Dendritic cell treated with granulocyte-macrophage colony-stimulating factor and Interleukin-4, amounts not matched to agents 40 ng/mL and 50 ng/mL, for 4 days (primary cell): ENCODE measurements around the gene ENTPD7.

Experiments
- H3K27ac Mint-ChIP-seq: one replicate; pipeline ENCODE4 v1.8.0; 2022; ENCODE audit warnings: mild to moderate bottlenecking, mixed read lengths
- H3K27me3 Mint-ChIP-seq: one replicate; pipeline ENCODE4 v1.8.0; 2022; ENCODE audit warnings: mild to moderate bottlenecking, mixed read lengths
- H3K36me3 Mint-ChIP-seq: one replicate; pipeline ENCODE4 v1.8.0; 2022; ENCODE audit warnings: low read depth, mixed read lengths
- H3K4me1 Mint-ChIP-seq: one replicate; pipeline ENCODE4 v1.8.0; 2022; ENCODE audit warnings: low read depth, mixed read lengths
- H3K4me3 Mint-ChIP-seq: one replicate; pipeline ENCODE4 v1.8.0; 2022; ENCODE audit warnings: mild to moderate bottlenecking, moderate library complexity, mixed read lengths
- H3K9me3 Mint-ChIP-seq: one replicate; pipeline ENCODE4 v1.8.0; 2022; ENCODE audit warnings: mixed read lengths
- intact Hi-C: fragments of 100-400 bp; cut with micrococcal nuclease; formaldehyde crosslinking; loops from one replicate; pipeline ENCODE4 v1.15.0; 2022

Gene ENTPD7

GRCh38 chr10:99685597-99685967 lies 26.3 kb downstream of the ENTPD7 start:
- Mint-ChIP-seq H3K4me1 (peaks cover 12% of the 10 kb centered on the region), H3K9me3 (no peaks in the 10 kb centered on the region), H3K4me3 (no peak overlapping the region), H3K27me3 (no peaks in the 10 kb centered on the region), H3K36me3 (peaks cover 8% of the 10 kb centered on the region), H3K27ac (peak overlapping the region; percentile 72)
- intact Hi-C loops = no loop called here

- intact Hi-C loops = no loop called here
- Mint-ChIP-seq H3K9me3 (no peaks in the 10 kb centered on the region), H3K36me3 (peaks cover 32% of the 10 kb centered on the region), H3K27me3 (no peaks in the 10 kb centered on the region), H3K4me1 (peaks cover 12% of the 10 kb centered on the region), H3K4me3 (no peak overlapping the region), H3K27ac (no peak overlapping the region)
Measured at GRCh38 chr10:99689461-99689860, 30.2 kb downstream of the ENTPD7 start.

GRCh38 chr10:99693933-99694583 lies 34.7 kb downstream of the ENTPD7 start:
- Mint-ChIP-seq H3K9me3 (no peaks in the 10 kb centered on the region), H3K27me3 (no peaks in the 10 kb centered on the region), H3K36me3 (peaks cover 60% of the 10 kb centered on the region), H3K4me3 (no peak overlapping the region), H3K27ac (no peak overlapping the region), H3K4me1 (no peaks in the 10 kb centered on the region)
- intact Hi-C loops = no loop called here

GRCh38 chr10:99695761-99696160 lies 36.5 kb downstream of the ENTPD7 start:
- peaks cover 1% of the 10 kb centered on the region for H3K4me1 Mint-ChIP-seq
- no peaks in the 10 kb centered on the region for H3K27me3 Mint-ChIP-seq
- peaks cover 77% of the 10 kb centered on the region for H3K36me3 Mint-ChIP-seq
- intact Hi-C loops = loop anchor here (5.0 kb wide), 1 partner anchor 63 kb away; no protein-coding TSS in a partner anchor
- no peak overlapping the region for H3K4me3 Mint-ChIP-seq
- H3K27ac Mint-ChIP-seq = no peak overlapping the region
- no peaks in the 10 kb centered on the region for H3K9me3 Mint-ChIP-seq

GRCh38 chr10:99698504-99699080 lies 39.3 kb downstream of the ENTPD7 start:
- no peaks in the 10 kb centered on the region for H3K9me3 Mint-ChIP-seq
- H3K4me1 Mint-ChIP-seq = peaks cover 4% of the 10 kb centered on the region
- H3K36me3 Mint-ChIP-seq = peaks cover 84% of the 10 kb centered on the region
- H3K27me3 Mint-ChIP-seq = no peaks in the 10 kb centered on the region
- no peak overlapping the region for H3K4me3 Mint-ChIP-seq
- intact Hi-C loops = loop anchor here (5.0 kb wide), 1 partner anchor 66 kb away; no protein-coding TSS in a partner anchor
- H3K27ac Mint-ChIP-seq = no peak overlapping the region

- Mint-ChIP-seq H3K4me1 (peaks cover 4% of the 10 kb centered on the region), H3K9me3 (no peaks in the 10 kb centered on the region), H3K36me3 (peaks cover 96% of the 10 kb centered on the region), H3K27ac (no peak overlapping the region), H3K27me3 (no peaks in the 10 kb centered on the region), H3K4me3 (no peak overlapping the region)
- intact Hi-C loops = no loop called here
Measured at GRCh38 chr10:99700649-99701048, 41.3 kb downstream of the ENTPD7 start.

- no peak overlapping the region for H3K27ac Mint-ChIP-seq
- intact Hi-C loops = no loop called here
- H3K36me3 Mint-ChIP-seq = peaks cover 76% of the 10 kb centered on the region
- H3K27me3 Mint-ChIP-seq = no peaks in the 10 kb centered on the region
- H3K4me1 Mint-ChIP-seq = no peaks in the 10 kb centered on the region
- no peak overlapping the region for H3K4me3 Mint-ChIP-seq
- no peaks in the 10 kb centered on the region for H3K9me3 Mint-ChIP-seq
Measured at GRCh38 chr10:99708428-99709012, 49.2 kb downstream of the ENTPD7 start.

- no peak overlapping the region for H3K4me3 Mint-ChIP-seq
- H3K36me3 Mint-ChIP-seq = peaks cover 76% of the 10 kb centered on the region
- H3K4me1 Mint-ChIP-seq = no peaks in the 10 kb centered on the region
- no peaks in the 10 kb centered on the region for H3K27me3 Mint-ChIP-seq
- no peaks in the 10 kb centered on the region for H3K9me3 Mint-ChIP-seq
- intact Hi-C loops = loop anchor here (2.0 to 5.0 kb wide), 3 partner anchors 149 to 317 kb away; partner anchors contain the start of gene GOT1
- H3K27ac Mint-ChIP-seq = no peak overlapping the region
Measured at GRCh38 chr10:99709480-99710229, 50.3 kb downstream of the ENTPD7 start.

- H3K4me1 Mint-ChIP-seq = no peaks in the 10 kb centered on the region
- H3K9me3 Mint-ChIP-seq = no peaks in the 10 kb centered on the region
- H3K27ac Mint-ChIP-seq = no peak overlapping the region
- H3K27me3 Mint-ChIP-seq = no peaks in the 10 kb centered on the region
- H3K36me3 Mint-ChIP-seq = peaks cover 78% of the 10 kb centered on the region
- H3K4me3 Mint-ChIP-seq = no peak overlapping the region
- intact Hi-C loops = loop anchor here (1.0 to 5.0 kb wide), 4 partner anchors 81 to 319 kb away; partner anchors contain the start of gene GOT1
Measured at GRCh38 chr10:99711129-99711719, 51.9 kb downstream of the ENTPD7 start.

- Mint-ChIP-seq H3K27ac (no peak overlapping the region), H3K27me3 (no peaks in the 10 kb centered on the region), H3K36me3 (peaks cover 87% of the 10 kb centered on the region), H3K4me1 (peaks cover 5% of the 10 kb centered on the region), H3K9me3 (no peaks in the 10 kb centered on the region), H3K4me3 (no peak overlapping the region)
- intact Hi-C loops = loop anchor here (5.0 kb wide), 2 partner anchors 282 to 322 kb away; partner anchors contain the start of gene GOT1
Measured at GRCh38 chr10:99714446-99714845, 55.1 kb downstream of the ENTPD7 start.

GRCh38 chr10:99720387-99720786 lies 61.1 kb downstream of the ENTPD7 start:
- H3K4me1 Mint-ChIP-seq = peaks cover 5% of the 10 kb centered on the region
- no peak overlapping the region for H3K4me3 Mint-ChIP-seq
- H3K27me3 Mint-ChIP-seq = no peaks in the 10 kb centered on the region
- peaks cover 97% of the 10 kb centered on the region for H3K36me3 Mint-ChIP-seq
- no peaks in the 10 kb centered on the region for H3K9me3 Mint-ChIP-seq
- H3K27ac Mint-ChIP-seq = no peak overlapping the region
- intact Hi-C loops = no loop called here

GRCh38 chr10:99730026-99730425 lies 70.7 kb downstream of the ENTPD7 start:
- H3K27ac Mint-ChIP-seq = no peak overlapping the region
- H3K27me3 Mint-ChIP-seq = no peaks in the 10 kb centered on the region
- no peak overlapping the region for H3K4me3 Mint-ChIP-seq
- intact Hi-C loops = no loop called here
- H3K36me3 Mint-ChIP-seq = peaks cover 64% of the 10 kb centered on the region
- no peaks in the 10 kb centered on the region for H3K9me3 Mint-ChIP-seq
- H3K4me1 Mint-ChIP-seq = peaks cover 26% of the 10 kb centered on the region

GRCh38 chr10:99731306-99732032 lies 72.2 kb downstream of the ENTPD7 start:
- peaks cover 30% of the 10 kb centered on the region for H3K4me1 Mint-ChIP-seq
- peak overlapping the region; percentile 96 for H3K27ac Mint-ChIP-seq
- H3K9me3 Mint-ChIP-seq = no peaks in the 10 kb centered on the region
- H3K36me3 Mint-ChIP-seq = peaks cover 60% of the 10 kb centered on the region
- intact Hi-C loops = no loop called here
- peak overlapping the region; percentile 90 for H3K4me3 Mint-ChIP-seq
- no peaks in the 10 kb centered on the region for H3K27me3 Mint-ChIP-seq
